GM10847 (cell line): ENCODE data around the gene BRD7.

Experiments used
- POLR2A ChIP-seq: IDR thresholded peaks from 2 replicates; pipeline ENCODE4 v1.6.1; 2011; ENCODE audit not compliant: insufficient read length; ENCODE audit errors: extremely low read depth

BRD7 gene

DNA sequence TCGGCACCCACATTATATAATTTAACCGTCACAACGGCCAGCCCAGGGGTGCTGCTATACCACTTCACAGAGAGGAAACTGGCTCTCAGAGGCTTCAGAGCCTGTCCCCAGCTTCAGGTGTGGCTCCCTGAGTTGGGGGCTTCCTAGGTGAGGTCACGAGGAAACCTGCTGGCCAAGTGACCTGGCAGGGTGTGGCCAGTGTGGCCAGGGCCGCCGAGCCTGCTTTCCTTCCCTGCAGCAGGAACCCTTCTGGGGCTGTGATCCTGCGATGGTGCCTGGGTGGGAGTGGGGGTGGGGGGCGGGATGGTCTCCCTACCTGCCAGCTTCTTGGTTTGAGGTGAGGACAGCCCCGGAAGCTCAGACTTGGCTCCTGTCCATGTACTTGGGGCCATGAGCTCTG is 62.5 kb downstream of the BRD7 start:
- TF ChIP-seq POLR2A = no peak

DNA sequence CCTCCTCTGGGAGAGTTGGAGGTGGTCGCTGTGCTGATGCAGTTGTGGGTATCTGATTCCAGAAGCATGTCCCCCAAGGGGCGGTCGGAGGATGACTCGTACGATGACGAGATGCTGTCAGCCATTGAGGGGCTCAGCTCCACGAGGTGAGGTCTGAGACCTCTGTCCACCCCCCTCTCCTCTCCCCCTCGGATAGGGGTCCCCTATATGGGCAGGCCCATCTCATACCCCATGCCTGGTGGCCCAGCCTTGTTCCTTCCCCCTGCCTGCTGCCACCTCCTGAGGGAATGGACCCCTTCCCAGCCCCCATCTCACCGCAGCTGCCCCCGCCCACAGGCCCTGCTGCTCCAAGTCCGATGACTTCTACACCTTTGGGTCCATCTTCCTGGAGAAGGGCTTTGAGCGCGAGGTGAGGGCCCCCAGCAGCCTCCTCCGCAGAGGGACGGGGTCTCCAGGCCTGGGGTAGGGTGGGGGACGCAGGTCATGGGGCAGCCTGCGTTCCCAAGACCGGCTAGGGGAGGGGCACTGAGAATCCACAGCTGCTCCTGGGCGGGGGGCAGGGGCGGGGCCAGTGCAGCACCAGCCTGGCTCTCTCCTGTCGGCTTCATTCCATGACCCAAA is 63.2 kb downstream of the BRD7 start:
- TF ChIP-seq POLR2A = no peak

DNA sequence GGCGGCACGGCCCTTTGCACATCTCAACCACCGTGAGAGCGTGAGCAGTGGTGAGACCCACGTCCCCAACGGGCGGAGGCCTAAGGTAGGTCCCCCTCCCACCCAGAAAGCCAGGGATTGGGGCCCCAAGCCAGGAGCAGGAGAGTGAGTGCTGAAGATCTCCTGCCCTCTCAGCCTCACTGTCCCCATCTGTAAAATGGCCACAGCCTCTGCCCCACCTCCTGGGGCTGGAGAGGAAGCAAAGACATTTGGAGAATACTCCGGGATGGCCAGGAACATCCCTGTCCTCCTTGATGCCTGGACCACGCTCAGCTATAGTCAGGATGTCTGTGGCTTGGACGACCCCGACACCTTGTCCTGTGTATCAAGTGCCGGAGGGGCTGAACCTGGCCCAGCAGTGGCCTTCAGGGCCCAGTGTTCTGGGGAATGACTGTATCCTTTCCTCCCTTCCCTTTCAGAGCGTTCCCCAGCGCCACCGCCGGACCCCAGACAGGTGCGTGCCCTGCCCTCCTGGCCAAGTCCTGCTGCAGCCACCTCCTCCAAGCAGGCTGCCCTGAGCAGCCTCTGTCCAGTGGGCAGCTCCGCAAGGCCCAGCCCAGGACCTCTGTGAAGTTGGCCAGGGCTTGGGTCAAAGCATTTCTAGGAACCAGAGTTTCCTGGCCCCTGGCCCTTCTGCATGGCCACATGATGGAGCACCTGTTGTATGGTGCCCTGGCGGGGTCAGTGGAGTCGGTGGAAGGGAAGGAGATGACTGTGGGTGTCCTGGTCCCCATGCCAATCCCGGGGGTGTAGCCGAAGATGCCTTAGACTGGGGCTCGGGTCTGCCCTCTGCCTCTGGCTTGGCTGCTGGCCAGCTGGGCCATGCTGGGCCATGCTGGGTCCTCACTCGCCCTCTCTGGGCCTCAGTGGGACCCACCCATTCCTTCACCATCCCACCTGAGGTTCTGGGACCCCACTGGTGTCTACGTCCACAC is 64.0 kb downstream of the BRD7 start:
- no peak for TF ChIP-seq POLR2A

DNA sequence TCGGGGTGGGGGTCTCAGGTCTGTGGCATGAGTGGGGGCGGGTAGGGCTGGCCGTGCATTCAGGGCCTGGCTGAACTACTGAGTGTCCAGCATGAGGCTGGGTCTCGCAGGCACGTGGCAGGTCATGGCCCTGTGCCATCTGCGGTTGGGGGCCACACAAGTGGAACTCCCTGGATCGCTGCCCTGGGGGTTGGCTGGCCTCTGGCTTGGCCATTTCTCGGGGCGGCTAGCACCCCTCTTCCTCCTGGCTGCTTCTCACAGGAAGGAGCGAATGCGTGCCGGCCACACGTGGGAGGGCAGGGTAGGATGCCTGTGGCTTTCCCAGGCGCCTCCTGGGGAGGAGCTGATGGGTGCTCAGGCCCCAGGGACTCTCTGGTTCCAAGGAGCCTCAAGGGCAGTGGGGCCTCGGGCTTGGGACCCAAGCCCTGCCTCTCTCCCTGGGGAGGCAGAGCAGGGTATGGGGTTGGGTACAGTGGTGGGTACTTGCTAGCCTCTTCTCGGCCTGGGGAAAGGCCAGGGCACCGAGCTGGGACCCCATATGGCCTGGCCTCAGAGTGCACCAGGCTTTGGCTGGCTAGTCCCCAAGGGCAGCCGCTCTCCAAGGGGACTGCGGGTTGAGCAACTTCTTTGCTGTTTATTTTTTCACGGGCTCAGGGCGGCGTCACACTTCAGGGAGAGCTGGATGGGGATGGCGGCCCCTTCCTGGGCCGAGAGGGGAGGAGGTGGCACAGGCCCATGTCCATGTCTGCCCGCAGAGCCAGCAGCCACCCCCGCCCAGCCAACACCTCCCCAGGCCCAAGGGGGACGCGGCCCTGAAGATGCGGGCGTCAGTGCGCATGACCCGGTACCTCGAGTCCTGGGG is 65.0 kb downstream of the BRD7 start:
- no peak for TF ChIP-seq POLR2A

DNA sequence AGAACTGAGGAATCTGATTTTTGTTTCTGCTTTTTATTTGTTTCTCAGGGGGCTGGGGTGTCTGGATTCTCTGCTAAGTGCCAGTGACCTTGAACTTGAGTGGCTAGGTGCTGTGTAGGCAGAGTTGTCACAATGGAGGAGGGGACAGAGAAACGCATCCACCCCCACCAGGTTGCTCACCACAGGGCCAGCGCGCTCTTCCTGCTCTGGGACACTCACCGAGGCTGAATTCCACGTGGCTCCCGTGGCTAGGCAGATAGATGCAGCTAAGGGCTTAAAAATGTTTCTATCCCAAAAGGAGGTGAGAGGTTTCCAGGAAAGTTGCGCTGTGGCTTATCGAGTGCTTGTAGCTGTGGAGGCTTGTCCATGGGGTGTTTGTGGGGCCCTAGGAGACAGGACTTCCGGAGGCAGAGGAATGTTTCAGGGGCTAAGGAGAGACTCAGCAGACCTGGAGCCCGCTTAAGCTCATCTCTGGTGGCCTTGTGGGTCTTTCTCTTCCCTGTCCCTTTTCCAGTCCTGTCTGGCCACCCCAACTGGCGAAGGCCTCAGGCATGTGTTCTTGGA is 65.7 kb downstream of the BRD7 start:
- TF ChIP-seq POLR2A = no peak

DNA sequence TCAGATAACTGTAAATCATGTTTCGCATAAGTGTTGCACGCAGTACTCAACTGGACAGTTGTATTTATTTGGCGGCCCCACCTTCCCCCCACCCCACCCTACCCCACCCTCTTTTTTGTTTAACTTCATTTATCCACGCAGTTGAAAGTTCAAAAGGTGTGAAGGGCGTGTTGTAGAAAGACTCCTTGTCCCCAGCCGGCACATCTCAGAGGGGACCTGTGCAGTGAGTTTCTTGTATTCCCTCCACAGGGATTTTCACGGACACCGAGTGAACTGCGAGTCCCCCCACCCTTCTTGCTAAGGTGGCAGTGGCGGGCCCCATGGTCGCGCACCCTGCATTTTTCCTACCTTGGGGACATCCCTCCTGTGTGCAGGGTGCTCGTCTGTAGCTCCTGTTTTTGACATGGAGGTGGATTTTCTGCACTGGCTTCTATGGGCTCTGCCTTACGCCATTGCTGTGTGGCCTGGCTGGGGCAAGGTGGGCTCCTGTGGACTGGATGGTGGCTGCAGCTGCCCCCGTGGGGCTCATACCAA is 66.2 kb downstream of the BRD7 start:
- no peak for TF ChIP-seq POLR2A

DNA sequence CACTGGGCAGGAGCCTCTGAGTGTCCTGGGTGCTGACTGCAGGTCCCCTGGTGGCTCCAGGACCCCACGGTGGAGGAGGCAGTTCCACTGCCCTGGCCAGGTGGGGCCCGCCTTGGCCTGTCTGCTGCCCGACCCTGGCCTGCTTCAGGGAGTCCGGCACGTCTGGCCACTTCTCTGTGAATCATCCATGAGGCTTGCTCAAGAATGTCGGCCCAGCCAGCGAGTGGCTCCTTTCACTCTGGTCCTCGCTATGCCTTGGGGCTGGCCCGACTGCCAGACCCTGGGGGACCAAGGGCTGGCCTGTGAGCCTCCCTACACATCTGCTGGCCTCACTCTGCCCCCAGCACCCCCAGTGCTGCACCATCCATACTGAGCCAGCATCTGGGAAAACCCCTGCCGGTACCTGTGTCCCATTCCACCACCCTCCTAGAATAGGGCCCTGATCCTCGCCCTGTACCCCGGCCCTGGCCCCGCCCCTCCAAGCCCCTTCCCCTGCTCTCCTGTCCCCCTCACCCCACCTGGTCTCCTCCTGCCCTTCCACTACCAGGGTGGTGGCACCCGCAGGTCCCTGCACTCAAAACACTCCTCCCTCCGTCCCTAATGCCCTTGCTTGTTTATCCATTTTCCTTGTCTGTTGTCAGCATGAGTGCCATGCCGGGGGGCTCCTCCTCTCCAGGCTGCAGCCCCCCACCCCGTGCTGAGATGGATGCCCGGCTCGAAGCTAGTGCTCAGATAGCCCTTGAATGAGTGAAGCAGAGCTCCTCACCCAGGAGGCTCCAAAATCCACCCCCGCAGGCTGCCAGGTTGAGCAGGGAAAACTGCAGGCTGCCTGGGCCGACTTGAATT is 66.9 kb downstream of the BRD7 start:
- TF ChIP-seq POLR2A = no peak

DNA sequence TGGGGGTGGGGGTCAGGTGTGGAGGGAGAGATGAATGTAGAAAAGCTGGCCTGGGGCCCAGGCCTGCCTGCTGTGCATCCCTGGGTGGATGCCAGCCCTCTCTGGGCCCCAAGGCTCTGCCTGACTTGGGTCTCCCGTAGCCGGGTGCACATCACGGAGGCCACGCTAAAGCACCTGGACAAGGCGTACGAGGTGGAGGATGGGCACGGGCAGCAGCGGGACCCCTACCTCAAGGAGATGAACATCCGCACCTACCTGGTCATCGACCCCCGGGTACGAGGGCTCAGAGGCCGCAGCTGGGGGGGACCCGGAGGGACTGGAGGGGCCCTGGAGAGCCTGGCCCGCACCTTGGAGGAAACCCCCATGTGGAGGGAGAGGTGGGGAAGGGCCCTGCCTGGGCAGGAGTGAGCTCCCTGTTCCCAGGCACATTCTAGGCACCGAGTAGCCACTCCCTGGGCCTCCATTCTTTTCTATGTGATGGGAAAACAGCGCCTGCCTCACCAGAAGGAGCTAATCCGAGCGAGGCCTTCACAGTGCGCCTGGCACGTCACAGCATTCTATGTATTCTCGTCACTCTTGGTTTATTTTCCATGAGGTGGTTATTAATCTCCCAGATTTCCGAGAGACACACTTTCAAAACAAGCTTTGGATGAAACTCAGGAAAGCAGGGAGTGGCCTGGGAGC is 67.7 kb downstream of the BRD7 start:
- no peak for TF ChIP-seq POLR2A

DNA sequence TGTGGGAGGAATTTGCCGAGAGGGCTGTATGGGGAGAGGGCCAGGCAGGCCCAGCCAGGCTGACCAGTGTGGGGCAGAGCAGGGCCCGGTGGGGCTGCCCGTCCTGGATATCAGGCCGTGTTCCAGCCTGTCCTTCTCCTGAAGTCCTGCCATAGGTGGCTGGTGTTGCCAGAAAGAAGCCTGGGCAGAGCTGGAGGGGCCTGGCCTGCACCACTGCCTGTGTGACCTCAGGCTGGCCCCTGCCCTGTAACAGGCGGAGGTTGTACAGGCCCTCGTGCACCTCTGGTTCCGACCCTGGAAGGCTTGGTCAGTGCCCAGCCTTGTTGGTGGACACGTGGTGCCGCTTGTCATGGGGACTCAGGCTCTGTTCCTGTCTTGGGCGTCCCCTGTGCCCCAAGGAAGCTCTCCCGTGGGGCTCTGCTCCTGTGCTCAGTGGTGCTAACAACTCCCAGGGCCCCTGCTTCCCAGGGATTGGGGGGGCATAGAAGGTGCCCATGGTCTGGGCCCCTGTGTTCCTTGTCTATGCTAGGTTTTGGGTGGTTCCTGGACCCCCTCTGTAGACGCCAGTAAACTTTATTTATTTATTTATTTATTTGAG is 69.2 kb downstream of the BRD7 start:
- TF ChIP-seq POLR2A = no peak

DNA sequence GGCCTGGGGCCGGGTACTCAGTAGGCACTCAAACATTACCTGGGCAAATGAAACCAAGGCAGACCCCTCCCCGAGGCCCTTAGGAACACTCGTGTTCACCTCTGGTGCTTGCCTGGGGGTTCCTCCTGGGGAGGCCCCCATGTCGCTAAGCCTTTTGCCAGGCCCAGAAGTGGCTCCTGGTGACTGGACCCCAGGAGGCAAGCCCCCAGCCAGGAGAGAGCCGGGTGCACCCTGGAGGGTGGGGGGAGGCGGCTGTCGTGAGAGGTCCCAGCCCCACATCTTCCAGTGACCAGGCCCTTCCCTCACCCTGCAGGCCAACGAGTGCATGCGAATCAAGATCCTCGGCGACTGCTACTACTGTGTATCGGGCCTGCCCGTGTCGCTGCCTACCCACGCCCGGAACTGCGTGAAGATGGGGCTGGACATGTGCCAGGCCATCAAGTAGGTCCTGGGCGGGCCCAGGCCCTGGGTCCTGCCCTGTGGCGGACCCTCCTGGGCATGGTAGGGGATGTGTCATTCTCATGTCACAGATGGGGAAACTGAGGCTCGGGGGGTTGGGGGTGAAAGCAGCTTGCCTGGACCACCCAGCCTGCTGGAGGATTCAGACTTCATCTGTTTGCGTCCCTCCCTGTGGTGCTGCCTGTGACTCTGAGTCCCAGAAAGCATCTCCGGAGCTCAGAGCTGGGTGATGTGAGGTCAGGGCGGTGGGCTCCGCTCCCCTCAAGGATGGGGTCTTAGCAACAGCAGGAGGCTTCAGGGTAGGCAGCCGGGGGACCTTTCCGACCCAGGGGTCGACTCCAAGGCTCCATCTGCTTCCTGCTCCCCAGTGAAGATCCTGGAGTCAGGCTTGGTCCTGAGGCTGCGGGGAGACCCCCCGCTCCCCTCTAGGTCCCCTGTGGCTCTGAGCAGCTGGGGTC is 69.9 kb downstream of the BRD7 start:
- TF ChIP-seq POLR2A = no peak

DNA sequence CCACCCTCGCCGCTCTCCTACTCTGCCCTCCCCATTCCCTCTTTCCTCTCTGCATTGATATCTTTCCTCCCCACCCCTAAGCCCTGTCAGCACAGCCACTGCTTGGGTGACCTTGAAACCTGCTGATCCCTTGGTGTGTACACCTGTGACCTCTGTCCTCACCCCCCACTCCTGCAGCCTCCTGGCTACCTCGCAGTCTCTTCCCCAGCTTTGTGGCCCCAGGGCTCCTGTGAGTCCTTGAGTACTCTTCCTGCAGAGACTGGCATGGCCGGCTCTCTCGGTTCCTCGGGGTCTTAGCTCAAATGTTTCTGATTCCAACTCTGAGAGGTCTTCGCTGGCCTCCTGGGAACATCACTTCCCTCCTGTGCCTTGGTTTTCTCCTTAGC is 70.7 kb downstream of the BRD7 start:
- no peak for TF ChIP-seq POLR2A
